Gastrocnemius medialis (tissue), 4 donors: ENCODE data around the gene KCNJ10.

ENCODE experiments used
- CTCF ChIP-seq, 5 experiments: fragments of 450-650 bp in 3 of 5; fragments of 200-600 bp in 2 of 5; sonication (generic) in 2 of 5; IDR thresholded peaks in 4 of 5; conservative IDR thresholded peaks in 1 of 5; 1 replicate in 4 of 5; 2 replicates in 1 of 5; pipeline ENCODE4 v1.5.1; 2016 to 2019; ENCODE audit warnings: antibody characterized with exemption in 5 of 5, mild to moderate bottlenecking in 3 of 5, moderate library complexity in 3 of 5
- POLR2A ChIP-seq, 2 donors: fragments of 450-650 bp; IDR thresholded peaks; one replicate each; pipeline ENCODE4 v1.6.1; 2017; ENCODE audit warnings: antibody characterized with exemption in 2 of 2, mild to moderate bottlenecking in 2 of 2, moderate library complexity in 2 of 2

- no peak for TF ChIP-seq CTCF (IDR thresholded peaks at IDR 0.05 in 4 of 5, conservative IDR thresholded peaks at IDR 0.05 in 1 of 5)
- no peak for TF ChIP-seq POLR2A (IDR thresholded peaks at IDR 0.05)
Measured at GRCh38 chr1:160094291-160094625, 24.3 kb upstream of the KCNJ10 start.
